Measurements from ENCODE around the gene ST3GAL5.
"Not testable (repeated sequence)": the region's sequence is repeated elsewhere in the genome, so short reads cannot be mapped to it uniquely, and the experiment has no call there.

The ST3GAL5 gene

GRCh38 chr2:85834466-85834865, 54.3 kb downstream of the ST3GAL5 start:
- TF ChIP-seq CTCF (IDR thresholded peaks at IDR 0.05; ENCODE audit: insufficient read depth, low read length, missing control alignments): no peak
- DNase-seq (ENCODE audit: low read depth, low spot score): no peak
- ChIA-PET POLR2A (no interaction called here), CTCF (interaction anchor here (1.3 to 27.8 kb wide), 5 partner anchors 7 to 248 kb away, joined by 5 to 891 read pairs (median 5); no protein-coding TSS in a partner anchor)
- H3K4me3 ChIP-seq (ENCODE audit: low read depth, low read length): no peak overlapping the region

- ChIA-PET CTCF (interaction anchor here (0.7 to 27.8 kb wide), 8 partner anchors 12 to 251 kb away, joined by 3 to 891 read pairs (median 5); no protein-coding TSS in a partner anchor), POLR2A (no interaction called here)
- no peak for TF ChIP-seq CTCF (IDR thresholded peaks at IDR 0.05; ENCODE audit: insufficient read depth, low read length, missing control alignments)
- no peak overlapping the region for H3K4me3 ChIP-seq (ENCODE audit: low read depth, low read length)
- DNase-seq (ENCODE audit: low read depth, low spot score): no peak
Observed at GRCh38 chr2:85831735-85832134, 57.1 kb downstream of the ST3GAL5 start.

- POLR2A ChIA-PET: no interaction called here
- TF ChIP-seq CTCF (IDR thresholded peaks at IDR 0.05; ENCODE audit: insufficient read depth, low read length, missing control alignments): no peak
- CTCF ChIA-PET: interaction anchor here (0.7 to 27.8 kb wide), 12 partner anchors 8 to 252 kb away, joined by 3 to 891 read pairs (median 6); no protein-coding TSS in a partner anchor
- no peak overlapping the region for H3K4me3 ChIP-seq (ENCODE audit: low read depth, low read length)
- no peak for DNase-seq (ENCODE audit: low read depth, low spot score)
Observed at GRCh38 chr2:85830645-85831044, 58.1 kb downstream of the ST3GAL5 start.

GRCh38 chr2:85829394-85829793, 59.4 kb downstream of the ST3GAL5 start:
- POLR2A ChIA-PET; DNase-seq (ENCODE audit: low read depth, low spot score); H3K4me3 ChIP-seq (ENCODE audit: low read depth, low read length): not testable (repeated sequence)
- CTCF ChIA-PET: interaction anchor here (1.0 to 27.8 kb wide), 11 partner anchors 8 to 253 kb away, joined by 3 to 891 read pairs (median 8); no protein-coding TSS in a partner anchor

GRCh38 chr2:85828725-85829124, 60.1 kb downstream of the ST3GAL5 start:
- no peak for TF ChIP-seq CTCF (IDR thresholded peaks at IDR 0.05; ENCODE audit: insufficient read depth, low read length, missing control alignments)
- DNase-seq (ENCODE audit: low read depth, low spot score): no peak
- POLR2A ChIA-PET: no interaction called here
- CTCF ChIA-PET: interaction anchor here (1.0 to 27.8 kb wide), 9 partner anchors 10 to 254 kb away, joined by 3 to 891 read pairs (median 12); no protein-coding TSS in a partner anchor
- no peak overlapping the region for H3K4me3 ChIP-seq (ENCODE audit: low read depth, low read length)

- CTCF ChIA-PET: interaction anchor here (0.6 to 27.8 kb wide), 74 partner anchors 8 to 545 kb away, joined by 3 to 891 read pairs (median 5); partner anchors contain the start of genes POLR1A, PTCD3 and ST3GAL5
- DNase-seq (ENCODE audit: low read depth, low spot score): no peak
- no peak overlapping the region for H3K4me3 ChIP-seq (ENCODE audit: low read depth, low read length)
- POLR2A ChIA-PET: interaction anchor here (0.6 to 1.1 kb wide), 3 partner anchors 58 to 209 kb away, joined by 3 read pairs; no protein-coding TSS in a partner anchor
- no peak for TF ChIP-seq CTCF (IDR thresholded peaks at IDR 0.05; ENCODE audit: insufficient read depth, low read length, missing control alignments)
Observed at GRCh38 chr2:85827879-85828569, 60.8 kb downstream of the ST3GAL5 start.

Data from AG04449 (cell line).